HCT116 (cell line): Measurements from ENCODE around the gene ZNF507. TPM values are rescaled to one million over a fixed set of nuclear protein-coding genes. Genes with fewer than 3 reads are reported as not detected.

Experiments used
- ATAC-seq: fragments of 200-7000 bp; cut with Tn5 transposase; 2 replicates; pipeline ENCODE4 v1.9.1; 2020; ENCODE audit warnings: mild to moderate bottlenecking, moderate library complexity
- BruUV-seq: library from RNA; stranded (reverse); fragments of 400-500 nt; replicated peaks from 2 replicates; lab custom pipeline; 2021; lab: Mats Ljungman, UMichigan
- CTCF ChIA-PET: fragments of 300-600 bp; sonication (Branson Sonifier 250); formaldehyde crosslinking; loops from one replicate; lab custom pipeline; 2021; ENCODE audit warnings: antibody characterized with exemption; lab: Charles Lee
- POLR2A ChIA-PET: fragments of 300-600, 350-600 bp; sonication (Branson Sonifier 250); formaldehyde crosslinking; loops from one replicate; lab custom pipeline; 2021; ENCODE audit warnings: antibody characterized with exemption; lab: Charles Lee
- RAD21 ChIA-PET, 2 experiments: fragments of 300-600 bp; sonication (Branson Sonifier 250); formaldehyde crosslinking; loops; one replicate each; lab custom pipeline; 2023; ENCODE audit warnings: low total read pairs in 2 of 2; ENCODE audit not compliant: uncharacterized antibody in 2 of 2, unreplicated experiment in 2 of 2, low non-redundant PET in 1 of 2; lab: Charles Lee
- DNase-seq: peaks from one replicate; pipeline ENCODE4 v3.0.0-alpha.2; 2010; ENCODE audit warnings: low read depth, low spot score
- H2AFZ ChIP-seq: fragments of 200-600 bp; shearing (Covaris generic), sonication (generic); 2 replicates; pipeline ENCODE4 v1.6.1; 2017; ENCODE audit warnings: low read depth, mixed run types, mixed read lengths, antibody characterized with exemption, low read length; ENCODE audit not compliant: poor library complexity, severe bottlenecking
- H3K27ac ChIP-seq: 2 replicates; pipeline ENCODE4 v1.5.1; 2012; ENCODE audit warnings: low read depth, low read length
- H3K27me3 ChIP-seq: fragments of 200-600 bp; sonication (generic); 2 replicates; pipeline ENCODE4 v1.6.1; 2016; ENCODE audit warnings: mixed run types, low read length, mixed read lengths; ENCODE audit not compliant: insufficient read depth
- H3K36me3 ChIP-seq, 2 experiments: fragments of 200-500 bp in 1 of 2; fragments of 200-600 bp in 1 of 2; sonication (Bioruptor generic) in 1 of 2; sonication (generic) in 1 of 2; 2 replicates each; pipeline versions ENCODE4 v1.5.1 to v1.6.1; 2014 to 2016; ENCODE audit warnings: low read length in 2 of 2, inconsistent platforms in 1 of 2, mixed read lengths in 1 of 2, mixed run types in 1 of 2; ENCODE audit not compliant: insufficient read depth in 2 of 2, control insufficient read depth in 1 of 2
- H3K4me1 ChIP-seq, 2 experiments: fragments of 200-600 bp in 1 of 2; sonication (generic) in 1 of 2; 2 replicates each; pipeline versions ENCODE4 v1.5.1 to v1.6.1; 2012 to 2017; ENCODE audit warnings: low read length in 2 of 2, inconsistent platforms in 1 of 2, mild to moderate bottlenecking in 1 of 2, mixed read lengths in 1 of 2, mixed run types in 1 of 2, moderate library complexity in 1 of 2; ENCODE audit not compliant: insufficient read depth in 2 of 2, control insufficient read depth in 1 of 2
- H3K4me2 ChIP-seq: fragments of 200-600 bp; sonication (generic); 2 replicates; pipeline ENCODE4 v1.6.1; 2017; ENCODE audit warnings: mixed run types, low read length, mixed read lengths
- H3K4me3 ChIP-seq, 2 experiments: fragments of 200-600 bp in 1 of 2; sonication (generic) in 1 of 2; replicated peaks in 1 of 2; 2 replicates each; pipeline ENCODE4 v1.5.1; 2011 to 2016; ENCODE audit warnings: low read length in 2 of 2, control low read depth in 1 of 2, low read depth in 1 of 2, mild to moderate bottlenecking in 1 of 2, mixed read lengths in 1 of 2, mixed run types in 1 of 2
- H3K79me2 ChIP-seq: fragments of 200-600 bp; sonication (generic); 2 replicates; pipeline ENCODE4 v1.6.1; 2017; ENCODE audit warnings: mild to moderate bottlenecking, mixed run types, low read length, moderate library complexity, mixed read lengths; ENCODE audit not compliant: insufficient read depth
- H3K9ac ChIP-seq: fragments of 200-600 bp; sonication (generic); 2 replicates; pipeline ENCODE4 v1.6.1; 2016; ENCODE audit warnings: low read length, mixed read lengths
- H3K9me2 ChIP-seq: fragments of 200-600 bp; sonication (generic), shearing (Covaris generic); 2 replicates; pipeline ENCODE4 v1.6.1; 2017; ENCODE audit warnings: mixed run types, mild to moderate bottlenecking, moderate library complexity; ENCODE audit not compliant: insufficient read depth
- H3K9me3 ChIP-seq, 2 experiments: fragments of 200-500 bp in 1 of 2; fragments of 200-600 bp in 1 of 2; sonication (Bioruptor generic) in 1 of 2; sonication (generic) in 1 of 2; 2 replicates each; pipeline ENCODE4 v1.6.1; 2014 to 2017; ENCODE audit warnings: low read length in 2 of 2, mixed read lengths in 2 of 2, inconsistent platforms in 1 of 2, low read depth in 1 of 2, mild to moderate bottlenecking in 1 of 2, mixed run types in 1 of 2, moderate library complexity in 1 of 2; ENCODE audit not compliant: control insufficient read depth in 1 of 2, insufficient read depth in 1 of 2
- H4K20me1 ChIP-seq: fragments of 200-600 bp; sonication (generic), shearing (Covaris generic); 2 replicates; pipeline ENCODE4 v1.6.1; 2017; ENCODE audit warnings: mixed run types, mild to moderate bottlenecking, moderate library complexity; ENCODE audit not compliant: insufficient read depth
- CEBPB ChIP-seq: IDR thresholded peaks from 2 replicates; pipeline ENCODE4 v1.6.1; 2012; ENCODE audit warnings: low read depth
- EGR1 ChIP-seq: IDR thresholded peaks from 2 replicates; pipeline ENCODE4 v1.6.1; 2012; ENCODE audit warnings: low read depth
- ELF1 ChIP-seq: IDR thresholded peaks from 2 replicates; pipeline ENCODE4 v1.6.1; 2012; ENCODE audit warnings: low read depth, borderline replicate concordance
- FOSL1 ChIP-seq: IDR thresholded peaks from 2 replicates; pipeline ENCODE4 v1.6.1; 2012; ENCODE audit warnings: low read depth
- JUND ChIP-seq: IDR thresholded peaks from 2 replicates; pipeline ENCODE4 v1.6.1; 2012
- RAD21 ChIP-seq: IDR thresholded peaks from 2 replicates; pipeline ENCODE4 v1.6.1; 2012; ENCODE audit warnings: low read depth, mild to moderate bottlenecking
- YY1 ChIP-seq: IDR thresholded peaks from 2 replicates; pipeline ENCODE4 v1.6.1; 2011; ENCODE audit warnings: low read length, low read depth, moderate library complexity, mild to moderate bottlenecking; ENCODE audit not compliant: insufficient replicate concordance; ENCODE audit errors: extremely low read depth
- ZNF274 ChIP-seq: fragments of 200-500 bp; sonication (Bioruptor generic); IDR thresholded peaks from 2 replicates; pipeline ENCODE4 v1.6.1; 2014; ENCODE audit warnings: mild to moderate bottlenecking, low read depth, low read length, inconsistent platforms
- intact Hi-C: fragments of 100-400 bp; cut with micrococcal nuclease; formaldehyde crosslinking; loops from 2 replicates; pipeline ENCODE4 v1.10.0; 2022
- total RNA-seq: library from RNA; stranded (reverse); gene quantifications from one replicate; pipeline ENCODE4 v1.2.1, GENCODE V29; 2021; ENCODE audit not compliant: unreplicated experiment
- TF ChIP-seq, protein P1 (sequence below): IDR thresholded peaks from 2 replicates; pipeline ENCODE4 v1.6.1; 2012
- TF ChIP-seq, protein P2 (sequence below): IDR thresholded peaks from 2 replicates; pipeline ENCODE4 v1.6.1; 2012; ENCODE audit warnings: low read depth

The ZNF507 gene
- total RNA-seq, 1 experiment from 2014 or later: 27.4 TPM

DNA sequence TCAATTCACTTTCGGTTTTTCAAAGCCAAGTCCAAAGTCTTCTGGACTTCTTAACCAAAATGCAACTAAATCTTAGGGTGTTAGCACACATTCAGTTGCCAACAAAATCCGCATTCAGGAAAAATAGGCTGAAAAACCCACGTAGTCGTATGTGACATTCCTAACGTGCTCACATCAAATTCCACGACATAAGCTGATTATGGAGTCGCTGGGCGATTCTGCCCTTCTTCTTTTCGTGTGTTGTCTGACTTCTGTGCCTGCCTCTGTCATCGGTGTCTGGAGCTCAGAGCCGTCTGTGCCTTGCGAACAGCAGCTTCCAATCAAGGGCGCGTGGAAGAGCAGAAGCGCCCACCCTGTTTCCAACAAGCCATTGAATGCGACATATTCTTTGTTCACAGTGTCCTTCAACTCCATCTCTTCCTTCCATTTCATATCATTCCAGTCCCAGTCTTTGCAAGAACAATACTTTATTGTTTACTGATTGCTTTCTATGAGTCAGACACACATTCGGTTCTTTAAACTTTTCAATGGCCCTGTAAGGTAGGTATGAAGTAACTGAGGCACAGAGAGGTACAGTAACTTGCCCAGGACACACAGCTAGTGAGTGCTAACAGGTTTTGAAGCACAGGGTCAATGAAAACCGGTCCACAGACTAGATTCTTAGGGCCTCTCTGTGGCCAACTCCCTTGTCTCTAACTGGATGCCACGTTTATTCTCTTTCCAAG is 8.2 kb upstream of the ZNF507 start:
- no peaks in the 10 kb centered on the region for H3K36me3 ChIP-seq
- ChIA-PET POLR2A (interaction anchor here (0.6 kb wide), 1 partner anchor 18 kb away, joined by 3 read pairs; no protein-coding TSS in a partner anchor), CTCF (interaction anchor here (0.6 to 1.8 kb wide), 5 partner anchors 8 to 262 kb away, joined by 3 to 6 read pairs (median 3); partner anchors contain the start of gene ZNF507), RAD21 (no interaction called here)
- H3K9ac ChIP-seq: no peak overlapping the region
- H4K20me1 ChIP-seq: no peaks in the 10 kb centered on the region
- no peaks in the 10 kb centered on the region for H3K9me3 ChIP-seq
- H3K27me3 ChIP-seq: 0 out of 2 replicates have a peak, but pooled peaks cover 4% of the 10 kb centered on the region
- H3K4me3 ChIP-seq: no peak overlapping the region
- BruUV-seq: no TSS peak
- no peak overlapping the region for H2AFZ ChIP-seq
- no peak overlapping the region for H3K27ac ChIP-seq
- H3K9me2 ChIP-seq: no peaks in the 10 kb centered on the region
- no peak for TF ChIP-seq ELF1
- TF ChIP-seq ZNF274: no peak
- TF ChIP-seq CEBPB: no peak
- no peak for TF ChIP-seq EGR1
- TF ChIP-seq, protein P1, sequence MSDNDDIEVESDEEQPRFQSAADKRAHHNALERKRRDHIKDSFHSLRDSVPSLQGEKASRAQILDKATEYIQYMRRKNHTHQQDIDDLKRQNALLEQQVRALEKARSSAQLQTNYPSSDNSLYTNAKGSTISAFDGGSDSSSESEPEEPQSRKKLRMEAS: no peak
- TF ChIP-seq YY1: no peak
- TF ChIP-seq FOSL1: no peak
- H3K79me2 ChIP-seq: no peaks in the 10 kb centered on the region
- intact Hi-C loops: no loop called here
- no peak for ATAC-seq
- no peak overlapping the region for H3K4me2 ChIP-seq
- H3K4me1 ChIP-seq: no peaks in the 10 kb centered on the region
- no peak for DNase-seq

DNA sequence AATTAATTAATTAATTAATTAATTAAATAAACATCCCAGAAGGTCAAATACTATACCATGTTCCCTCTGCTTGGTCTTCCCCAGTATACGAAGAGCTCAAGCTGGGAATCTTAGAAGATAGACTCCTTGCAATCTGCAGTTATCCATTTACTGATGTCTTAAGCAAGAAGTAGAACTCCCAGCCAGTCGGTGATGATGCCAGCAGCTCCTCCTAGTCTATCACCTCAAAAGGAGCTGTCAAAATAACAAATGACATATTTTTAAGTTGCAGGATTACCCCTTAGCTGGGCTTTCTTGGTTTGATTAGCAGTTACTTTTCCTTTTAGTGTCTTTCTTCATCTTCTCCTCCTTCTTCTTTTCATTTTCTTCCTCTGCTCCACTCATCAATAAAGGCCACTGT is 6.0 kb upstream of the ZNF507 start:
- H3K9ac ChIP-seq: no peak overlapping the region
- H3K79me2 ChIP-seq: no peaks in the 10 kb centered on the region
- no peaks in the 10 kb centered on the region for H4K20me1 ChIP-seq
- no peaks in the 10 kb centered on the region for H3K36me3 ChIP-seq
- RAD21 ChIA-PET: no interaction called here
- H3K4me3 ChIP-seq: no peak overlapping the region
- DNase-seq (no peak), ATAC-seq (no peak)
- BruUV-seq: no TSS peak
- H3K4me2 ChIP-seq: no peak overlapping the region
- H2AFZ ChIP-seq: no peak overlapping the region
- no peaks in the 10 kb centered on the region for H3K9me2 ChIP-seq
- H3K27ac ChIP-seq: no peak overlapping the region
- TF ChIP-seq, protein P2, sequence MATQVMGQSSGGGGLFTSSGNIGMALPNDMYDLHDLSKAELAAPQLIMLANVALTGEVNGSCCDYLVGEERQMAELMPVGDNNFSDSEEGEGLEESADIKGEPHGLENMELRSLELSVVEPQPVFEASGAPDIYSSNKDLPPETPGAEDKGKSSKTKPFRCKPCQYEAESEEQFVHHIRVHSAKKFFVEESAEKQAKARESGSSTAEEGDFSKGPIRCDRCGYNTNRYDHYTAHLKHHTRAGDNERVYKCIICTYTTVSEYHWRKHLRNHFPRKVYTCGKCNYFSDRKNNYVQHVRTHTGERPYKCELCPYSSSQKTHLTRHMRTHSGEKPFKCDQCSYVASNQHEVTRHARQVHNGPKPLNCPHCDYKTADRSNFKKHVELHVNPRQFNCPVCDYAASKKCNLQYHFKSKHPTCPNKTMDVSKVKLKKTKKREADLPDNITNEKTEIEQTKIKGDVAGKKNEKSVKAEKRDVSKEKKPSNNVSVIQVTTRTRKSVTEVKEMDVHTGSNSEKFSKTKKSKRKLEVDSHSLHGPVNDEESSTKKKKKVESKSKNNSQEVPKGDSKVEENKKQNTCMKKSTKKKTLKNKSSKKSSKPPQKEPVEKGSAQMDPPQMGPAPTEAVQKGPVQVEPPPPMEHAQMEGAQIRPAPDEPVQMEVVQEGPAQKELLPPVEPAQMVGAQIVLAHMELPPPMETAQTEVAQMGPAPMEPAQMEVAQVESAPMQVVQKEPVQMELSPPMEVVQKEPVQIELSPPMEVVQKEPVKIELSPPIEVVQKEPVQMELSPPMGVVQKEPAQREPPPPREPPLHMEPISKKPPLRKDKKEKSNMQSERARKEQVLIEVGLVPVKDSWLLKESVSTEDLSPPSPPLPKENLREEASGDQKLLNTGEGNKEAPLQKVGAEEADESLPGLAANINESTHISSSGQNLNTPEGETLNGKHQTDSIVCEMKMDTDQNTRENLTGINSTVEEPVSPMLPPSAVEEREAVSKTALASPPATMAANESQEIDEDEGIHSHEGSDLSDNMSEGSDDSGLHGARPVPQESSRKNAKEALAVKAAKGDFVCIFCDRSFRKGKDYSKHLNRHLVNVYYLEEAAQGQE: no peak
- no peak for TF ChIP-seq RAD21
- TF ChIP-seq JUND: no peak
- TF ChIP-seq, all 23 proteins: peak for 0
- CTCF ChIA-PET: interaction anchor here (1.4 to 2.9 kb wide), 3 partner anchors 20 to 230 kb away, joined by 4 to 7 read pairs (median 6); no protein-coding TSS in a partner anchor
- intact Hi-C loops: no loop called here
- no peaks in the 10 kb centered on the region for H3K9me3 ChIP-seq
- no peaks in the 10 kb centered on the region for H3K27me3 ChIP-seq
- peaks cover 0 to 6% of the 10 kb centered on the region in 2 experiments; a peak in 1 of 4 replicates for H3K4me1 ChIP-seq
- POLR2A ChIA-PET: no interaction called here
